ENCODE measurements around the gene TEX10.

DNA sequence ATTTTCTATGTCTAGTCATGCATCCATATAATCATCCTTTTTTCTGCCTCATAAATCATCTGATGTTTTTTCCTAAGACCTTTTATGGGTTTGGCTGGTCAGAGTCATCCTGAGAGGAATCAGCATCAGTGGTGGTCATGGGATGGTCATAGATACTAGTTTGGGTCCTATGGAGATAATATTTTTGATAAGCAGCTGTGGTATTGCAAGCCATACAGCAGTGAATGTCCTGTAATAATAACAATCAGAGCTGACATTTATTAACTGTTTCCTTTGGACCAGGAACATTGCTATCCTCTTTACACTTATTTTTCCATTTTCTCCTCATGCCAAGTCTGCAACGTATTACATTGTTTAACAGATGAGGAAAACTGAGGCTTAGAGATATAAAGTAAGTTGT is 83.1 kb downstream of the TEX10 start:
- TF ChIP-seq, protein P1, sequence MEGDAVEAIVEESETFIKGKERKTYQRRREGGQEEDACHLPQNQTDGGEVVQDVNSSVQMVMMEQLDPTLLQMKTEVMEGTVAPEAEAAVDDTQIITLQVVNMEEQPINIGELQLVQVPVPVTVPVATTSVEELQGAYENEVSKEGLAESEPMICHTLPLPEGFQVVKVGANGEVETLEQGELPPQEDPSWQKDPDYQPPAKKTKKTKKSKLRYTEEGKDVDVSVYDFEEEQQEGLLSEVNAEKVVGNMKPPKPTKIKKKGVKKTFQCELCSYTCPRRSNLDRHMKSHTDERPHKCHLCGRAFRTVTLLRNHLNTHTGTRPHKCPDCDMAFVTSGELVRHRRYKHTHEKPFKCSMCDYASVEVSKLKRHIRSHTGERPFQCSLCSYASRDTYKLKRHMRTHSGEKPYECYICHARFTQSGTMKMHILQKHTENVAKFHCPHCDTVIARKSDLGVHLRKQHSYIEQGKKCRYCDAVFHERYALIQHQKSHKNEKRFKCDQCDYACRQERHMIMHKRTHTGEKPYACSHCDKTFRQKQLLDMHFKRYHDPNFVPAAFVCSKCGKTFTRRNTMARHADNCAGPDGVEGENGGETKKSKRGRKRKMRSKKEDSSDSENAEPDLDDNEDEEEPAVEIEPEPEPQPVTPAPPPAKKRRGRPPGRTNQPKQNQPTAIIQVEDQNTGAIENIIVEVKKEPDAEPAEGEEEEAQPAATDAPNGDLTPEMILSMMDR (IDR thresholded peaks at IDR 0.05), result no peak
- TF ChIP-seq POLR2A (IDR thresholded peaks at IDR 0.05), result no peak
